HG03064 (cell line): Measurements from ENCODE around the gene CCNG1.

Experiments used
- ATAC-seq: cut with Tn5 transposase; IDR thresholded peaks from one replicate; pipeline ENCODE4 v1.9.1; 2021; ENCODE audit warnings: low read depth; ENCODE audit not compliant: unreplicated experiment

CCNG1 gene

DNA sequence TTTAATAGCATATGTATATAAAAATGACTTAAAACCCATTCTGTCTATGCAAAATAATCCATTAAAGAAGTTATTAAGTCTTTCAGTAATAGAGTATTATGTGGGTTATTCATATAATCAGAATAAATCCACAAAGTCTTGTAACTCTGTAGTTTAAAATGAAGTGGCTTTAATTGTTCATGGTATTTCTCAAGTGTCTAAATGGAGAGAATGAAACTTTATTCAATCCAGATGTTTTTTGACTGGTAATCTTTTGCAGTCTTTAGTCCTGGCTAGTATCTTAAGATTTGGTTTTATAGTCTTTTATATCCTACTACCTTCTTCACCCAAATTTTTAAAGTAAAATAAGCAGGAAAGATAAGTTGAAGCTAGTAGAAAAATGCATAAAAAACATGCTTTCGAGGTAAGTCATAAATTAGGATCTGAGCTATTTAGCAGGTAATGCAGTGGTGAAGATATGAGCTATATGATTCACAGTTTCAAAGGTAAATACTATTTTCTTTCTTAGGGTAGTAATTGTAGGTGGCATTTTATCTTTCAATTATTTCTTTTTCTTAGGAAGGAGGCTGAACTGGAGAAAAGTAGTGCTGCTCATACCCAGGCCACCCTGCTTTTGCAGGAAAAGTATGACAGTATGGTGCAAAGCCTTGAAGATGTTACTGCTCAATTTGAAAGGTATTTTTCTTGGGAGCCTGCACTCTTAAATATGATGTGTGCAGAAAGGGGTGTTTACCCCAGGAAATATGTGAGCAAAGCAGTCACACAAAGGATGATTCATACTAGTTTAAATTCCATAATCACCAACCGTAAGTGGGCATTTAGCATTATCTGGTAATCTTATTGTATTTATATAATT lies 41.0 kb downstream of the CCNG1 start:
- no peak for ATAC-seq

- no peak for ATAC-seq
Measured at GRCh38 chr5:163478982-163479271, 41.5 kb downstream of the CCNG1 start.

- no peak for ATAC-seq
Measured at GRCh38 chr5:163489055-163489744, 51.8 kb downstream of the CCNG1 start.

- no peak for ATAC-seq
Measured at GRCh38 chr5:163489745-163490075, 52.3 kb downstream of the CCNG1 start.
